ENCODE measurements around the gene SMARCA1. TPM values are rescaled to one million over a fixed set of nuclear protein-coding genes. Genes with fewer than 3 reads are reported as not detected.

Gene SMARCA1
- polyA plus RNA-seq, 1 experiment = 76.9 TPM

- H3K9me3 ChIP-seq (ENCODE audit: control insufficient read depth, insufficient read depth, low read length) = no peaks in the 10 kb centered on the region
- H3K4me3 ChIP-seq (ENCODE audit: low read depth, low read length) = no peak overlapping the region
- ChIA-PET POLR2A (no interaction called here), CTCF (no interaction called here)
- no peaks in the 10 kb centered on the region for H3K27me3 ChIP-seq (ENCODE audit: control insufficient read depth, insufficient read depth, low read length)
- DNase-seq (ENCODE audit: low read depth, low spot score) = no peak
- H3K27ac ChIP-seq (ENCODE audit: low read depth, low read length) = no peak overlapping the region
- TF ChIP-seq CTCF (IDR thresholded peaks at IDR 0.05; ENCODE audit: low read depth, low read length) = no peak
Measured at GRCh38 chrX:129450123-129450522, 73.2 kb downstream of the SMARCA1 start.

GRCh38 chrX:129449148-129449547 lies 74.1 kb downstream of the SMARCA1 start:
- no peaks in the 10 kb centered on the region for H3K27me3 ChIP-seq (ENCODE audit: control insufficient read depth, insufficient read depth, low read length)
- CTCF ChIA-PET = no interaction called here
- DNase-seq (ENCODE audit: low read depth, low spot score) = no peak
- H3K27ac ChIP-seq (ENCODE audit: low read depth, low read length) = no peak overlapping the region
- no peaks in the 10 kb centered on the region for H3K9me3 ChIP-seq (ENCODE audit: control insufficient read depth, insufficient read depth, low read length)
- no peak for TF ChIP-seq CTCF (IDR thresholded peaks at IDR 0.05; ENCODE audit: low read depth, low read length)
- POLR2A ChIA-PET = no interaction called here
- no peak overlapping the region for H3K4me3 ChIP-seq (ENCODE audit: low read depth, low read length)

DNA sequence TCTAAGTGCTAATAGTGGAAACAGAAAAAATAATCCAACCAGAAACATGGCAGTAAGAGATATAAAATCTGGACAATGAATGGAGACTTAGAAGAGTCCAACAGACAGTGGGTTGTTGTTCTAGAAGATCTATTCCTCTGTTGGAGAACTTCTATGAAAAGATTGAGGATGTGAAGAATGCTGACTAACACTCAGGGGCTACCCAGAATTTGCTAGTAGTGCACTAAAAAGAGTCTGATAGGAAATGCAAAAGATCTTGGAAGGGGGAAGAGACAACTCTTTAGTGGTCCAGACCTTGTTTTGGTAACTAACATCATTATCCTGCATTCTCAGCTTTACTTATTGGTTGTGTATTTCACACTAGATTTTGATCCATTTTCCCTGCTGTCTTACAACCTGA lies 77.9 kb downstream of the SMARCA1 start:
- no peak for TF ChIP-seq CTCF (IDR thresholded peaks at IDR 0.05; ENCODE audit: low read depth, low read length)
- Histone ChIP-seq H3K4me3 (ENCODE audit: low read depth, low read length) (no peak overlapping the region), H3K27me3 (ENCODE audit: control insufficient read depth, insufficient read depth, low read length) (no peaks in the 10 kb centered on the region), H3K27ac (ENCODE audit: low read depth, low read length) (no peak overlapping the region), H3K9me3 (ENCODE audit: control insufficient read depth, insufficient read depth, low read length) (no peaks in the 10 kb centered on the region)
- DNase-seq (ENCODE audit: low read depth, low spot score) = no peak
- CTCF ChIA-PET = no interaction called here
- POLR2A ChIA-PET = no interaction called here

DNA sequence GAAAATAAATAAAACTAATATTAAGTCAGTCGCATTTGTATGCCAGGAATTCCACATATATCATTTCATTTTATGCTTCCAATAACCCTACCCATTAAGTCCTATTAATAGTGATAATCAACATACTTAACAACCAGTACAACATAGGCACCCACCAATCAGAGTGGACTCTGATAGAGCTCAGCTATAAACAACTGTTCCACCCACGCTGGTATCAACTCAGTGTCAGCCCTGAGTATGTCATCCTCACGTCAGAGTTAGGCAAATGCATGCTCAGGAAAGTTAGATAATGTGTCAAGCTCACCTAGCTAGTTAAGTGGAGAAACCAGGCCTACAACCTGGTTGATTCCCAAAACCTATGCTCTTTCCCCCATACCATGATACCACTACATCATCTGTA lies 89.3 kb downstream of the SMARCA1 start:
- Histone ChIP-seq H3K4me3 (ENCODE audit: low read depth, low read length) (no peak overlapping the region), H3K27ac (ENCODE audit: low read depth, low read length) (no peak overlapping the region), H3K27me3 (ENCODE audit: control insufficient read depth, insufficient read depth, low read length) (no peaks in the 10 kb centered on the region), H3K9me3 (ENCODE audit: control insufficient read depth, insufficient read depth, low read length) (no peaks in the 10 kb centered on the region)
- ChIA-PET POLR2A (no interaction called here), CTCF (no interaction called here)
- TF ChIP-seq CTCF (IDR thresholded peaks at IDR 0.05; ENCODE audit: low read depth, low read length) = no peak
- DNase-seq (ENCODE audit: low read depth, low spot score) = no peak

GRCh38 chrX:129433461-129433860 lies 89.8 kb downstream of the SMARCA1 start:
- H3K27me3 ChIP-seq (ENCODE audit: control insufficient read depth, insufficient read depth, low read length) = no peaks in the 10 kb centered on the region
- H3K27ac ChIP-seq (ENCODE audit: low read depth, low read length) = no peak overlapping the region
- ChIA-PET POLR2A (no interaction called here), CTCF (no interaction called here)
- no peak for TF ChIP-seq CTCF (IDR thresholded peaks at IDR 0.05; ENCODE audit: low read depth, low read length)
- H3K9me3 ChIP-seq (ENCODE audit: control insufficient read depth, insufficient read depth, low read length) = no peaks in the 10 kb centered on the region
- DNase-seq (ENCODE audit: low read depth, low spot score) = no peak
- no peak overlapping the region for H3K4me3 ChIP-seq (ENCODE audit: low read depth, low read length)
